ENCODE measurements around the gene CDC16.

CDC16 gene

DNA sequence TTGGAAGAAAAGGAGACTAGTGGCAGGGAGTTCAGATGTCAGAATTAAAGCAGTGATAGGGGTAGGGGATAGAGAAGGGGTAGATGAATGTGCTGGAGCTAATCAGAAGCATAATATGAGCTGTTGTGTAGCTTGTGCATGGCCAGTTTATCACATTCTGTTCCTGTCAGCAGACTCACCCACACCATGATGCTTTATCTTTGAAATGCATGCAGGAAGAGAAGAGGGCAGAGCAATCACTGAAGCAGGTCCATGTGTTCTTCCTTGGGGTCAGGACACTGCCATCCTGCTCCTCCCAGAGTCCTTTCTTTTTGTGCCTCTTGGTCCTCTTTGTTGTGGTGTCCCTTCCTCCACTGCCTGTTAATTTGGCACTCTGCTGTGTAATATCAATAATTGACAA lies 85.4 kb downstream of the CDC16 start:
- Histone ChIP-seq H3K27ac (ENCODE audit: low read depth, low read length) (no peak overlapping the region), H3K4me1 (ENCODE audit: insufficient read depth, low read length) (peaks cover 36% of the 10 kb centered on the region), H3K4me3 (ENCODE audit: low read depth in 1 of 2, low read length in 2 of 2) (peak overlapping the region in 1 of 2 donors; percentile 26), H3K9ac (ENCODE audit: low read length) (no peak overlapping the region), H3K9me3 (ENCODE audit: low read length) (no peaks in the 10 kb centered on the region), H3K27me3 (ENCODE audit: control insufficient read depth in 1 of 2, insufficient read depth in 2 of 2, low read length in 2 of 2) (no peaks in the 10 kb centered on the region), H3K36me3 (ENCODE audit: insufficient read depth, low read length) (peaks cover 35% of the 10 kb centered on the region)

DNA sequence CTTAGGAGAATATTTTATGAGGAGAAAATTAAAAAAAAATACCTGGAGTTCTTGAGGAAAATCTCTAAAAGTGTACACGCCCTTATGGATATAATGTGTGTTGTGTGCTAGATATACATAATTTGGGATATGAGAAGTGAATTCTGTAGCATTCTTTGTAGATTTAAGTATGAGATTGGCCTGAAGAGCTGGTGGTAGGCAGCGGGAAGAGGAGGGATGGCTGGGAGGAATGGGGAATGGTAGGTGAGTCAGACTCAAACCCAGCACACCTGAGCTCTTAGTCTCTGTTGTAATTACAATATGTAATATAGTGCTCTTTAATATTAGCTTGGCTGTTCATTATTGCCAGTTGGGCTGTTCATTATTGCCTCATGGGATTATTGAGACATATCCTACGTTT lies 86.6 kb downstream of the CDC16 start:
- Histone ChIP-seq H3K27ac (ENCODE audit: low read depth, low read length) (no peak overlapping the region), H3K36me3 (ENCODE audit: insufficient read depth, low read length) (peaks cover 38% of the 10 kb centered on the region), H3K4me1 (ENCODE audit: insufficient read depth, low read length) (peaks cover 27% of the 10 kb centered on the region), H3K9ac (ENCODE audit: low read length) (no peak overlapping the region), H3K27me3 (ENCODE audit: control insufficient read depth in 1 of 2, insufficient read depth in 2 of 2, low read length in 2 of 2) (no peaks in the 10 kb centered on the region), H3K4me3 (ENCODE audit: low read depth in 1 of 2, low read length in 2 of 2) (no peak overlapping the region), H3K9me3 (ENCODE audit: low read length) (no peaks in the 10 kb centered on the region)

All from muscle layer of colon (tissue), 2 donors.